GM18951 (cell line): Measurements from ENCODE around the gene HAUS3.

Experiments used
- POLR2A ChIP-seq: IDR thresholded peaks from 4 replicates; pipeline ENCODE4 v1.6.1; 2011; ENCODE audit warnings: mild to moderate bottlenecking; ENCODE audit not compliant: insufficient read length, insufficient read depth; ENCODE audit errors: extremely low read depth
- in situ Hi-C: fragments of 300-500 bp; cut with MboI; formaldehyde crosslinking; loops from one replicate; pipeline ENCODE4 v1.12.0; 2022; ENCODE audit warnings: low sequenced_read_pairs, mixed read lengths, inconsistent platforms; ENCODE audit not compliant: unreplicated experiment

Gene HAUS3

GRCh38 chr4:2178986-2179385 lies 62.9 kb downstream of the HAUS3 start:
- TF ChIP-seq POLR2A, result no peak
- in situ Hi-C loops, result no loop called here
